AG04449 (cell line): ENCODE data around the gene ADGRL1.
"Not testable (repeated sequence)": the region's sequence is repeated elsewhere in the genome, so short reads cannot be mapped to it uniquely, and the experiment has no call there.

Experiments used
- CTCF ChIA-PET: fragments of 350-600 bp; formaldehyde crosslinking; extraction: SDS; loops from one replicate; lab custom pipeline; 2021; ENCODE audit warnings: antibody characterized with exemption; lab: Yijun Ruan, JAX
- POLR2A ChIA-PET: fragments of 400-600, 350-600 bp; formaldehyde crosslinking; extraction: SDS; loops from one replicate; lab custom pipeline; 2020; ENCODE audit warnings: antibody characterized with exemption, inconsistent platforms; lab: Yijun Ruan, JAX
- DNase-seq: peaks from one replicate; pipeline ENCODE4 v3.0.0-alpha.2; 2010; ENCODE audit warnings: low read depth, low spot score
- H3K4me3 ChIP-seq: 2 replicates; pipeline ENCODE4 v1.5.1; 2011; ENCODE audit warnings: low read depth, mild to moderate bottlenecking, control low read depth, low read length
- TF ChIP-seq, protein P1 (sequence below): IDR thresholded peaks from one replicate; pipeline ENCODE4 v1.5.1; 2011; ENCODE audit warnings: mild to moderate bottlenecking, moderate library complexity, low read length, control low read depth, inconsistent platforms; ENCODE audit not compliant: insufficient read depth; ENCODE audit errors: missing control alignments

The ADGRL1 gene

GRCh38 chr19:14182476-14182875 is 23.5 kb downstream of the ADGRL1 start:
- H3K4me3 ChIP-seq, result no peak overlapping the region
- POLR2A ChIA-PET, result no interaction called here
- TF ChIP-seq, protein P1, sequence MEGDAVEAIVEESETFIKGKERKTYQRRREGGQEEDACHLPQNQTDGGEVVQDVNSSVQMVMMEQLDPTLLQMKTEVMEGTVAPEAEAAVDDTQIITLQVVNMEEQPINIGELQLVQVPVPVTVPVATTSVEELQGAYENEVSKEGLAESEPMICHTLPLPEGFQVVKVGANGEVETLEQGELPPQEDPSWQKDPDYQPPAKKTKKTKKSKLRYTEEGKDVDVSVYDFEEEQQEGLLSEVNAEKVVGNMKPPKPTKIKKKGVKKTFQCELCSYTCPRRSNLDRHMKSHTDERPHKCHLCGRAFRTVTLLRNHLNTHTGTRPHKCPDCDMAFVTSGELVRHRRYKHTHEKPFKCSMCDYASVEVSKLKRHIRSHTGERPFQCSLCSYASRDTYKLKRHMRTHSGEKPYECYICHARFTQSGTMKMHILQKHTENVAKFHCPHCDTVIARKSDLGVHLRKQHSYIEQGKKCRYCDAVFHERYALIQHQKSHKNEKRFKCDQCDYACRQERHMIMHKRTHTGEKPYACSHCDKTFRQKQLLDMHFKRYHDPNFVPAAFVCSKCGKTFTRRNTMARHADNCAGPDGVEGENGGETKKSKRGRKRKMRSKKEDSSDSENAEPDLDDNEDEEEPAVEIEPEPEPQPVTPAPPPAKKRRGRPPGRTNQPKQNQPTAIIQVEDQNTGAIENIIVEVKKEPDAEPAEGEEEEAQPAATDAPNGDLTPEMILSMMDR, result no peak
- CTCF ChIA-PET, result no interaction called here
- DNase-seq, result no peak

DNA sequence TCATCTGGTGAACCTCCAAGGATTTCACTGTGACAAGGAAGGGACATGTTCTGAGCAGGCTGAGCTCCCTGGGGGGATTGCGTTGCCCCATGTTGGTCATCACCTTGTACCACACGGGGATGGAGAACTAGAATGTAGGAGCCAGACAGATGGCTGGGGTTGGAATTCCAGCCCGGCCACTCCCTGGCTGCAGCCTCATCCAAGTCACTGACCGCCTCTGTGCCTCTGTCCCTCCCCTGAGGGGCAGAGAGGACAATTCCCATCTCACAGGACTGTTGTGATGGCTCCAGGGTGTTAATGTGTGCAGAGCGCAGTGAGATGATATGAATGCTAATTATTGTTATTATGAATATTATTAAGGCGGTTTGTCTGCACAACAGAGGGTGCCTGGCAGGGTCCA is 24.1 kb downstream of the ADGRL1 start:
- ChIA-PET CTCF (no interaction called here), POLR2A (no interaction called here)
- no peak overlapping the region for H3K4me3 ChIP-seq
- TF ChIP-seq, protein P1, result no peak
- no peak for DNase-seq

GRCh38 chr19:14181199-14181598 is 24.8 kb downstream of the ADGRL1 start:
- POLR2A ChIA-PET, H3K4me3 ChIP-seq, CTCF ChIA-PET: not testable (repeated sequence)

DNA sequence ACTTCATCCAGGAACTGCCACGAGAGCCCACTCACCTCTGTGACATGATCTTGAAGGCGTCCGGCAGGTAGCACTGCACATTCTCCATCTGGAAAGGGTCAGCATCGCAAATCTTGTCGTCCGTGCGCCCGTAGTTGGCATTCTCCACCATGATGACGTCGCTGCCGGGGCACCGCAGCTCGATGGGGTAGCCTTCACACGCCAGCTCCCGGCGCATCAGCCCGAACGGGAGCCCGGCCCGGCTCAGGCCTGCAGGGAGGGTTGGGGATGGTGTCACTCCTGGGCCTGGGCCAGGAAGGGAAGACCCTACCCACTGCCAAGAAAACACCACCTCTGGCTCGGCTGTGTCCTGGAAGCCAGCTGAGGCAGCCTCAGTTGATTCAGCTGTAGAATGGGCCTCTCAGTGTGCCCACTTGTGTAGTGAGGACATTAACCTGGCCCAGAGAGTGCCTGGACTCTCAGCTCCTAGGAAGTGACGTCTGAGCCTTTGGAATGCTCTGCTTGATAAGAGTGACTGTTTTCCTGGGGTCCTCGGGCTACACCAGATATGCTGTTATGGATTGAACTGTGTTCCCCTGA is 28.4 kb downstream of the ADGRL1 start:
- DNase-seq, result no peak
- no peak overlapping the region for H3K4me3 ChIP-seq
- CTCF ChIA-PET, result interaction anchor here (1.1 to 4.7 kb wide), 2 partner anchors 23 to 171 kb away, joined by 4 to 22 read pairs; no protein-coding TSS in a partner anchor
- TF ChIP-seq, protein P1, result no peak
- POLR2A ChIA-PET, result no interaction called here

More at GRCh38 chr19:14181199-14181598, 24.8 kb downstream of the ADGRL1 start:
- DNase-seq, result not testable (repeated sequence)

DNA sequence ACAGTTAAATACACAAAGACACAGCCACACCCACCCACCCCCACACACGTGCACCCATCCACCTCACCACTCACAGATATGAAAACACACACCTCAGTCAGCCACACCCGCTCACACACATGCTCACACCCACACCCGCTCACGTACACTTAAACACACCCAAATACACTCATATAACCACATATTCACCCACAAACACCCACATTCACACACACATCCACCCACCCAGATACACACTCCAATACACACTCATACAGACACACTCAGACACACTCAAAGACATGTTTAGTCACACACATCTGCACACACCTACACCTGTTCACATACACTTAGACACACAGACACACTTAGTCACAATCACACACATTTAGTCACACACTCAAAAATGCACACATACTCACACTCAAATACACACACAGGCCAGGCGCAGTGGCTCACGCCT is 30.6 kb downstream of the ADGRL1 start:
- POLR2A ChIA-PET, result no interaction called here
- no peak for DNase-seq
- H3K4me3 ChIP-seq, result no peak overlapping the region
- CTCF ChIA-PET, result interaction anchor here (4.7 kb wide), 1 partner anchor 174 kb away, joined by 22 read pairs; no protein-coding TSS in a partner anchor
- TF ChIP-seq, protein P1, result no peak

- no peak for DNase-seq
- POLR2A ChIA-PET, result no interaction called here
- TF ChIP-seq, protein P1, result no peak
- H3K4me3 ChIP-seq, result no peak overlapping the region
- CTCF ChIA-PET, result no interaction called here
These were observed 31.1 kb downstream of the ADGRL1 start for GRCh38 chr19:14174883-14175282.

- TF ChIP-seq, protein P1, result no peak
- no peak for DNase-seq
- ChIA-PET POLR2A (no interaction called here), CTCF (interaction anchor here (1.3 kb wide), 1 partner anchor 180 kb away, joined by 4 read pairs; no protein-coding TSS in a partner anchor)
- H3K4me3 ChIP-seq, result no peak overlapping the region
These were observed 37.0 kb downstream of the ADGRL1 start for GRCh38 chr19:14168993-14169392.
